HG03175 (cell line): Measurements from ENCODE around the gene PCBP3.
"Not testable (repeated sequence)": the region's sequence is repeated elsewhere in the genome, so short reads cannot be mapped to it uniquely, and the experiment has no call there.

ENCODE experiments used
- ATAC-seq: cut with Tn5 transposase; IDR thresholded peaks from one replicate; pipeline ENCODE4 v1.9.1; 2021; ENCODE audit warnings: mild to moderate bottlenecking, moderate library complexity; ENCODE audit not compliant: unreplicated experiment

PCBP3 gene

DNA sequence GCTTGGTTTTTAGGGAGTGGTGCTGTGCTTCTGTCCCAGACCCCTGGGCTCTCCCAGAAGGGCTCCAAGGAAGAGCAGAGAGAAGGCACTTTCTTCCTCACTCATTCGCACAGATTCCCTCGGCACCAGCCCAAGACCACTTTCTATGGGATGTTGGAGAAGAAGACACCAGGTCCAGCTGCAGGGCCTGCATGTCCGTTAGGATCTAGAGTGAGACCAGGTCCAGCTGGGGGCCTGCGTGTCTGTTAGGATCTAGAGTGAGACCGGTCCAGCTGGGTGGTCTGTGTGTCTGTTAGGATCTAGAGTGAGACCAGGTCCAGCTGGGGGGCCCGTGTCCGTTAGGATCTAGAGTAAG, 30.9 kb upstream of the PCBP3 start:
- not testable (repeated sequence) for ATAC-seq

DNA sequence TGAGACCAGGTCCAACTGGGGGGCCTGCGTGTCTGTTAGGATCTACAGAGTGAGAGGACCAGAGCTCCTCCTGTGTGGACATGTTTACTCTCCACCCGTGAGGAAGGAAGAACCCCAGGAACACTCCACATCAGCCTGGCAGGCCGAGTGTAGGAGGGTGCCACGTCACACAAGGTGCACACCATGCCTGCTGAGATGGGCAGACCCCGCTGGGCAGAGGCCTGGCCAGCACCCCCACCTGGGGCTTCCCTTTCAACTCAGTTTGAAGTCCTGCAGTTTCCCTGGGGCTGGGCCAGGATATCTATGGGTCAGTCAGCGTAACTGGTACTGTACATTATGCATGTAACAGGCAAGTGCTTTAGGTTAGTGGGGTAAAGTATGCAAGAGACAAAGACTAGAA, 30.1 kb upstream of the PCBP3 start:
- ATAC-seq = no peak

DNA sequence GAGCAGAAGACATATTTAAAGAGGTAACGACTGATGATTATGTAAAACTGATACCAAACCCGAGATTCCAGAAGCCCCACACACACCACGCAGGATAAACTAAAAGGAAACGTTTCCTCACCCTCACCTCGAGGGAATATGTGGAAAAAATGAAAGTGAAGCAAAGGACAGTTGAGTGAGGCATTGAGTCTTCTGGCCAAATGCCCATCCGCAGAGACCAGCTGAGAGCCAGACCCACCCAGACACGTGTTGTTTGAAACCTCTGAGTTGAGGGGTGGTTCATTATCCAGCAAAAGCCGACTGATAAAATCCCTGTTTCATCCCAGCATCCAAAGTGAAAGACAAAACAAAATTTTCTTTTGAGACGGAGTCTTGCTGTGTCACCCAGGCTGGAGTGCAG, 29.6 kb upstream of the PCBP3 start:
- ATAC-seq = no peak

DNA sequence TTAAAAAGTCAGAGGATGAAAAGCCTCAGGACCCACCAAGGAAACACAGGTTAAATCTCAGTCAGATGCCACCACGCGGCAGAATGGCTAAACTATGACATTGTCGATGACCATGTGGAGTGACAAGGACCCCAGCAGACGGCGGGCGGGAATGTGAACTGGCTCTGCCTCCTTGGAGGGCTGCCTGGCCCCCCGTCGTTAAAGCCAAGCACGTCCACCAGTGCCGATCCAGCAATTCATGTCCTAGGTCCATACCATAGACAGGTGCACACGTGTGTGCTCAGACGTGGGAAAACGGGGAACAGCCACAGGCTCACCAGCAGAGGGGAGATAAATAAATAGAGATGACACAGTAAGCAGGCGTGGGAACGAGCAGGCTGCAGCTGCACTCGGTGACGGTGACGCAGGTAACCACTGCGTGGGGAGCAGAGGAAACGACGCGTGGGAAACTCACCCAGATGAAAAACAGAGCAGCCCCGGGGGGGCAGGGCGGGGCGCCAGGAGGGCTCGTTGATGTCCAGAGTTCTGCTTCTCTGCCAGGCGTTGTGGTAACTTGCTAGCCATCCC, 28.3 kb upstream of the PCBP3 start:
- peak; percentile 67 for ATAC-seq

DNA sequence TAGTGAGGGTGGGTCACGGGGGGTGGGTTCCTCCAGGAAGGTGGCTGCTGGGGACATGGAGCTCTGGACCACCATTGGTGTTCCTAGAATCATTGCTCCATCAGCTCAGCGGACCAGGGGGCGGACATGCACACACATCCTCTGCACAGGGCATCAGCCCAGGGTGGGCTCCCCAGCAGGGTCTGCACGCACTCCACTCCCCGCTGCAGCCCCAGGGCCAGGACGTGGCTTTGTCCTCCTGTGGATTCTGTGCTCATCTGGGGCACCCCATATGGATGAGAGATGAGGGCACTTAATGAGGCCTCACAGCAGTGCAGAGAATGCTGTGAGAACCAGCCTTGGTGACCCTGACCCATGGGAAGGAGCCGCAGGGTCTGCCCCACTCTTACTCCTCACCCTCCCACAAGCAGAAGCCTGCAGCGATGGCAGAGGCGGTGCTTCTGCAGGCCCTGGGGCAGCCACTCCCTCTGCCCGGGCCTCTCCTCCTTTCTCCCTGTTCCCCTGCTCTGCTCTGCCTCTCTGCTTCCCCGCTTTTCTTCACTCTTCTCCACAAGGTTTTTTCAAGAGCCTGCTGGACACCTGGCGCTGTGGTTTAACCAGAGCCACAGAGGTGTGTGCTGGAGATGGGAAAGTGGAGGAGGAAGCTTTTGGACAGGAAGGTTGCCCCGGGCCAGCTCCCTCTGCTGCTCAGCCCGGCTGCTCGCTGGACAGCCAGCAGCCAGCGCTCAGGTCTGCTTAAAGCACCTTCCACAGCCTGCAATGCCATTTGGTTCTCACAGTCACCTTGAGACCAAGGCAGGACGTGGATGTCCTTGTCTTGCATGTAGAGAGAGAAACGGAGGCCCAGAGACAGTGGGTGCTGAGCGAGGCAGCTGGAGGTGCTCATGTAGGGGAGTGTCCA, 26.3 kb upstream of the PCBP3 start:
- no peak for ATAC-seq

DNA sequence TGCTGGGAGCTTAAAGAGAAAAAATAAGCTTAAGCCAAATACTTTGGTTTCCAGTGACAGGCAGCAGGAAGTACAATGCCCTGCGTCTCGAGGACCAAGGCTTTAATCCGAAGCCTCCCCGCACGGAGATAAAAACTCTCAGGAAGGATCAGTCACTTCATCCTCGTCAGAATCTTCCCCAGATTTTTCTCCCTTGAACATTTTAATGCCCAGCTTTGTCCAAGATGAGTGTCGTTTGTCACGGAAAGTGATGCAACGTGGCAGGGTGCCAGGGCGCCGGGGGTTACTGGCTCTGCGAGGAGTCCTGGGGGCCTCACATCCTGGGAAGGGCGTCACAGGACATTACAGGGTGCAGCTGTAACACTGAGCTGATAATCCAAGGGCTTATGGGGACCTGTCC, 25.2 kb upstream of the PCBP3 start:
- ATAC-seq = no peak

DNA sequence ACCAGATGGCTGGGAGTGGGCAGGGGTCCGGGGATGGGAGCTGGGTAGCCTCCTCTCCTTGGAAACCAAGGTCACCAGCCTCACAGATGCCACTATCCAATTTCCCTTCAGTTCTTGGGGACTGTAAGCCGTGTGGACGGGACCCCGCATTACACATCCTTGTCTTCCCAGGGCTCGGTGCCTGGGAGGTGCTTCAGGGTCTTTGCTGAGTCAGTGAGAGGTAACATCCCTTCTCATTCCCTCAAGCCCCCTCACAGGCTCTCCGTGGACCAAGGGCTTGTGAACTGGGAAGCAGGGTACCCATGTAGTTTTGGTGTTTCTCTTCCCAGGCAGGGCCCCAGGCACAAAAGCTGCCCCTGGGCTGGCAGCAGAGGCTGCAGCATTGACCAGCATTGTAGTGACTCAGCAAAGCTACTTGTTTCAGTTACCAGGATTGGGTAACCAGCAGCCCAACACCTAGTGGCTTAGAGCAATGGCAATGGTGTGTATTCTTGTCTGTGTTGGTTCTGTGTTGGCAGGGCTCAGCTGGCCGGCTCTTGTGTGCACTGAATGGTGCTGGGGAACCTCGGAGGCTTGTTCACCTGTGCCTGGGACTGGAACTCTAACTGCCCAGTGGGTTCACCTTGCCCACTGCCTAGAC, 24.6 kb upstream of the PCBP3 start:
- no peak for ATAC-seq

DNA sequence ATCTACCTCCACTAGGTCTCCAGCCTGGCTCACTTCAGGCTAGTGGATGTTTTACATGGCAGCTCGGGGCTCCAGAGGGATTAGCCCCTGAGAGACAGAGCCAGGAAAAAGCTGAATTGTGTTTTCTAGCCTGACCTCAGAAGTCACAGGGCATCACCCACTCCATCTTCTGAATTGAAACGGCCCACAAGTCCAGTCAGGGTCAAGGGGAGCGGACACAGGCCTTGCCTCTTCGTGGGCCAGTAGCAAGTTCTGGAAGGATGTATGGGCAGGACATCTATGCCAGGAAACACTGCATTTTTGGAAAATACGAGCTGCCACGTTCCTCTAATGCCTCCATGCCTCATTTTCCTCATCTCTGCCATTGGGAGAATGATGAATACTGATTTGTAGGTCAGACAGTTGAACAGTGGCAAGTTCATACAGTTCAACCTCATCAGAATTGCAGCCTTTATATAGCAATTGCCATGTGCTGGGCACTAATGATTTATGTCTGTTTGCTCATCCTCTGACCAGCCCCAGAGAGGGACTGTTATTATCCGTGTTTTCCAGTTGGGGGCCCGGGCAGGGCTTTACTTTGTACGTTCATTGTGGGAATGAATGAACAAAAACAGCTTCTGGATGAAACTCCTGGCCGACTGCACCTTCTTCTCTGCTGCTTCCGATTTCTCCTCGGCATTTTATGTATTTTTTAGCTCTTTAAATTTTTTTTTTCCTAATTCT, 23.2 kb upstream of the PCBP3 start:
- no peak for ATAC-seq

DNA sequence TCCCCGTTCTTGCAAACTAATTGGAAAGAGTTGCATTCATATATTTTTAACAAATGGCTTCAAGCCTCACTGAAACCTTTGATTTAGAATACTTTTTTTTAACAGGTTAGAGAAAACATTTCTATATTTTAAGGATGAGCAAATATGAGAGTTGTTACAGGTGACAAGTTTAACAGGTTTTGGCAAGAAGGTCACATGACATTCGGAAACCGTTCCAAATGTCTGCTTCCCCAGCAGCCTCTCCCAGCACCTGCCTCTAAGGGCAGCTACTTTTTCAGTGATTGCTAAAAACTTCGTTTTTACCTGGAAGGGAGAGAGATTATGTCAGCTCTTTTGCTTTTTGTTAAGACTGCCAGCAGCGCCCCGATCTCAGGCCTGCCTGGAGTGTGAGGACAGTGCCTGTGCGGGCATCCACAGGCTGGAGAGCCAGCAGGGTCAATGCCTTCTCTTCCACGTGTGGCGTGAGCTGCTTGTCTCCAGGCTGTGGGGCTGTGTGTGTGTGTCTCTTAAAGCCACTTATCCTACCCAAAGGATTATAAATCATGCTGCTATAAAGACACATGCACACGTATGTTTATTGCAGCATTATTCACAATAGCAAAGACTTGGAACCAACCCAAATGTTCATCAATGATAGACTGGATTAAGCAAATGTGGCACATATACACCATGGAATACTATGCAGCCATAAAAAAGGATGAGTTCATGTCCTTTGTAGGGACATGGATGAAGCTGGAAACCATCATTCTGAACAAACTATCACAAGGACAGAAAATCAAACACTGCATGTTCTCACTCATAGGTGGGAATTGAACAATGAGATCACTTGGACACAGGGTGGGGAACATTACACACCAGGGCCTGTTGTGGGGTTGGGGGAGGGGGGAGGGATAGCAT, 21.8 kb upstream of the PCBP3 start:
- not testable (repeated sequence) for ATAC-seq

DNA sequence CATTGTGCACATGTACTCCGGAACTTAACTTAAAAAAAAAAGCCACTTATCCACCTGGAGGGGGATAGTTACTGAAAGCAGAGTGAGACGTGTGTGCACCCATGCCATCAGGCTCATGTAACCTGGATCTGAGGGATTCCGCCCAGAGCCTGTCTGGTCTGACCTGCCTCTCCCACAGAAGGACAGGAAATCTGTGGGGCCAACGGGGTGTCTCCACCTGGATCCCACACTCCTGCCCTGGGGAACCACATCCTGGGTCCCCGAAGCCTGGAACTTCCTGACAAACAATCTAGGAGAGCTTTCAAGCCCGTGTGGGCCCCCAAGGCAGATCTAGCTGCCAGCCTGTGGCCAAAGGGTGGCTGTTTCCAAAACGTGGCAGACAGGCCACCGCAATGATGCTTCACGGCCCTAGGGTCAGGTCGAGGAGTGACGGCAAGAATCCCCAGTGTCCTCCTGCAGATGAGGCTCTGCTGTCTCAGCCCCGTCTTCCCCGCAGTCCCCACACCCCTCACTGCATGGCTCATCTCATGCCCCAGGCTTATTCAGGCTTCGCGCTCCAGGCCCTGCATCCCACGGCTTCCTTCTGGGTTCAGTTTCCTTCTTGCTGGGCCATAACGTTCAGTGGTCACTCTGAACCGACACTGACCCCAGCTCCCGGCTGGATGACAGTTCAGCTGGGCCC, 21.0 kb upstream of the PCBP3 start:
- ATAC-seq = no peak

DNA sequence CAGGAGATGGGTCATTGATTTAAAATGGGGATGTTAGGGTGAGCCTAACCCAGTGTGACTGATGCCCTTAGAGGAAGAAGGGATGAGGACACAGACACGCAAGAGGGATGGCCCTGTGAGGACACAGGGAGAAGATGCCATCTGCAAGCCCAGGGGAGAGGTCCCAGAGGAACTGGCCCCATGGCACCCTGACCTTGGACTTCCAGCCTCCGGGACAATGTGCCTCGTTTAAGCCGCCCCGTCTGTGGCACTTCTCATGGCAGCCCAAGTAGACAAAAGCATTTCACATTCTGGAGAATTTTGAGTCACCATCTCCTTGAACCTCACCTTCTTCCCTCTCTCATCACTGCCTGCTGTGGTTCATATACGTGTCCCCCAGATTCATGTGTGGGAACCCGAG, 20.1 kb upstream of the PCBP3 start:
- ATAC-seq = no peak

DNA sequence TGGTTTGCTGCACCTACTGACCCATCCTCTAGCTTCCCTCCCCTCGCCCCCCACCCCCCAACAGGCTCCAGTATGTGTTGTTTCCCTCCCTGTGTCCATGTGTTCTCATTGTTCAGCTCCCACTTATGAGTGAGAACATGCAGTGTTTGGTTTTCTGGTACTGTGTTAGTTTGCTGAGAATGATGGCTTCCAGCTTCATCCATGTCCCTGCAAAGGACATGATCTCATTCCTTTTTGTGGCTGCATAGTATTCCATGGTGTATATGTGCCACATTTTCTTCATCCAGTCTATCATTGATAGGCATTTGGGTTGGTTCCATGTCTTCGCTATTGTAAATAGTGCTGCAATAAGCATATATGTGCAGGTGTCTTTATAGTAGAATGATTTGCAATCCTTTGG, 17.4 kb upstream of the PCBP3 start:
- not testable (repeated sequence) for ATAC-seq

DNA sequence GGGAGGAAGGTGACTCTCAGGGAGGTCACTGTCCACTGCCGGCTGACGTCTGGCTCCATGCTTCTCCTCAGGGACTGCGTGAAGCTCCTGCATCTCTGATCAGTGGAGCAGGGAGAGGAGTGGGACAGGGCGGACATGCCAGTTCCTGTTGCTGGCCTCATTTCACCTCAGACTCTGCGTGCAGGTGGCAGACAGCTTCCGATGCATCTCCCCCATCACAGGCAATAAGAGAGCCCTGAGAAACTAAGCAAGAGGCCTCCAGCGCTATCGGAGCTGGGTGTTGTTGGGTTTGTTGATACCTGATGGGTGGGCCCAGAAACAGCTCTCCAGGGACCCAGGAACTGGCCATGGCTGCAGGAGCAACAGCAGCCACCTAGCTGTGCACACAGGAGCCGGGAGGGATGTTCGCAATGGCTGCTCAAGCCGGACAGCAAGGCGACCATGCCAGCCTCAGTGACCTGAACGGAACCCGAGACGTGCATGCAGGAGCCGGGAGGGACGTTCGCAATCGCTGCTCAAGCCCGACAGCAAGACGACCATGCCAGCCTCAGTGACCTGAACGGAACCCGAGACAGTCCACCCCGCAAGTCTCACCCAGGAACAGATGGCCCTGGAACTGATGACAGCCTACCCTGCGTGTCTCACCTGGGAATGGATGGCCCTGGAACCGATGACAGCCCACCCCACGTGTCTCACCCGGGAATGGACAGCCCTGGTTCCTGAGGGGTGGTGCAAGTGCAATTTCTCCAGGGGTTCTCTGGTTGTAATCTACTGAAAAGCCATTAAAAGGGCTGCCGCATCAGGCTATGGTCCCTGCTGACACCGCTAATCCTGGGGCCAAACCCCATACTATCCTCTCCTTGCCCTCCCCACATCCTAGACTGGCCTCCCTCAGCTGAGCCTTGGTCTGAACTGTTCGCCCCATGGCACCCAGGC, 14.2 kb upstream of the PCBP3 start:
- ATAC-seq = no peak

DNA sequence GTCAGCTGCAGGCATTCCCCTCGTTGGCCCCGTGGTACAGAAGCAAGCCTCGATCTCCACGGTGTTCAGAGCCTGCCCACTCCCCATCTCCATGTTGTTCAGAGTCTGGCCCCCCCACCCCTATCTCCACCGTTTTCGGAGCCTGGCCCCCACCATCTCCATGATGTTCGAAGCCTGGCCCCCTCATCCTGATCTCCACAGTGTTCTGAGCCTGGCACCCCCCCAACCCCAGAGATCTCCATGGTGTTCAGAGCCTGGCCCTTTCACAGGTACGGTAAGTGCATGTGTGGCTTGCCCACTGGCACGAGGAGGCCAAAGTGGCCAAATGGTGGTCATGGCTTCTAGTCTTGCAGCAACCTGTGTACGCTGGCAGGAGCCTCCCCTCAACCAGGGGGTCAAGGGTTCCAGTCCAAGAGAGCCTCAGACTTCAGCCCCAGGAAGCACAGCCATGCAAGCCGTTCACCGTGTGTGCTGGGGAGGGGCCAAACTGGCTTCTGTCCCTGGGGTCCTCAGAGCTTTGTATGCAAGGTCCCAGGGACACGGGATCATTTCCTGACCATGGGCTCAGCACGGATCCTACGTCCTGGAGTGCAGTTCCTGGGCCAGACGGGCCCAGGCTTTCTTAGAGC, 13.3 kb upstream of the PCBP3 start:
- ATAC-seq = no peak

DNA sequence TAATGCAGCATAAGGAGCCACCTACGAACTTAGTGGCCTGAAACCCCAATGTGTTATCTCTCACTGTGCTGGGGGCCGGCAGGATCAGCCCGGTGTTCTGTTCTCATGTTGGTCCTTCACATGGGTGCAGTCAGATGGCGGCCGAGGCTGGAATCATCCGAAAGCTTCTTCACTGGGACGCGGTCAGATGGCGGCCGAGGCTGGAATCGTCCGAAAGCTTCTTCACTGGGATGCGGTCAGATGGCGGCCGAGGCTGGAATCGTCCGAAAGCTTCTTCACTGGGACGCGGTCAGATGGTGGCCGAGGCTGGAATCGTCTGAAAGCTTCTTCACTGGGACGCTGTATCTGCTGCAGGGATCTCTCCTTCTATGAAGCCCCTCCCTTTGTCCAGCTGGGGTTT, 12.6 kb upstream of the PCBP3 start:
- ATAC-seq = no peak

DNA sequence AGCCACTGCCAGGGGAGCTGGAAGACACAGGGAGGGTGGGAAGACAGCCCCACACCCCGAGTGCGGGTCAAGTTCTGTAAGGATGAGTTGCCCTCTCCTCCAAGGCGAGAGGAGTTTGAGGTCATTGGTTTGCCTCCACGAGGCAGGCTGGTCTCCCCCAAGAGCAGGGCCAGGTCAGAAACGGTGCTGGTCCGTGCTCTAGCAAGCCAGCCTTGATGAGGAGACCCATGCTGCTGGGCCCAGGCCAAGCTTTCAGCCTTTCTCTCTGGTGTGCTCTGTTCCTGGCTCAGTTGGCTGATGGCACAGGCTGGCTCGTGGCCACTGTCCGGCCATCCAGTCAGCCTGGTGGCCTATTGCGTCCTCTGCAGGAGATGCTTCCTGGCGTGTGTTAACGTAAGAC, 12.0 kb upstream of the PCBP3 start:
- ATAC-seq = no peak

DNA sequence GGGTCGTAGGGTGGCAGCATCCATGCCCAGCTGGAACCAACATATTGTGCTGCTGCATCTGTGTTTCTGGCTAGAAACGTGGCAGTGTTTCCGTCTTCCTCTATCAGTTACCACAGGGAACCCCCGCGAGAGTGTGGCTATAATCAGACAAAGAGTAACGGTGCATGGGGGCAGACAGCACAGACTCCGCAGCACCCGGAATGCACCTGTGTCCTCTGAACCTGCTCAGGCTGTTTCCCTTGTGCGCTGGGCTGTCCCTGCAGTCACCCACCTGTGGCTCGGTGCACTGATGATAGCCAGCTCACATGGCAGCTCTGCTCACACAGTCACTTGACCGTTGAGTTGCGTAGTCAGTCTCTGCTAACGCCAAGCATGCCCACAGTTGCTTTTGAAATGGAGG, 11.4 kb upstream of the PCBP3 start:
- ATAC-seq = no peak

DNA sequence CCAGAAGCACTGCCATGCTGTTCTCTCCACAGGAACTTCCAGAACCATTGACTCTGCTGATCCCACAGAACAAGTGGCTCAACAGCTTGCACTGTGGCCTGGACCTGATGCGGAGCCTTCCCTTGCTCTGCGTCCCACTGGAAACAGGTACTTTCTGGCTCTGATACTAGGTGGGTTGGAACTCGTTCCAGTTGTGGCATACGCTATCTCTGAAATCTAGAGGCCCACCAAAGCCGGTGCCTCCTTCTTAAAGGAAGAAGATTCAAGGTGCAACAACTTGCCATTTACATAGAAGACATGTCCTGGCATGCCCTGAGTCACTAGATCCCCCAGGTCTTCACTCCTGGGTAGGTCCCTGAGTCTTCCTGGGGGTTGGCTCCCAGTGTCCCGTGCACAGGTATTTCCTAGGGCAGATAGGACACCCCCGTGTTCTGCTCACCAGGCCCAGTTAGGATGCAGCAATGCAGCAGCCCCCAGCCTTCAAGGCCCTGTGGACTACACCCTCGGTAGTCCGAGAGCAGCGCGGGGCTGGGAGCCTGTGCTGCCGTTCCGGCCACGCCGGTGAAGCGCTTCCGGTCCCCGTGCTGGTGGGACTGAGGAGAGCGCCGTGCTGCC, 10.8 kb upstream of the PCBP3 start:
- no peak for ATAC-seq
